Calu3 (cell line): ENCODE data around the gene FOXP1. TPM values are rescaled to one million over a fixed set of nuclear protein-coding genes. Genes with fewer than 3 reads are reported as not detected.

Source experiments
- BruUV-seq: library from RNA; stranded (reverse); fragments of 400-500 nt; replicated peaks from 2 replicates; lab custom pipeline; 2021; lab: Mats Ljungman, UMichigan
- CTCF ChIA-PET: fragments of 300-600 bp; sonication (Branson Sonifier 250); formaldehyde crosslinking; loops from one replicate; lab custom pipeline; 2022; ENCODE audit warnings: antibody characterized with exemption; lab: Charles Lee
- DNase-seq: peaks from one replicate; pipeline ENCODE4 v3.0.0; 2022
- H3K27ac Mint-ChIP-seq: one replicate; pipeline ENCODE4 v1.8.0; 2022; ENCODE audit warnings: mixed read lengths; ENCODE audit not compliant: unreplicated experiment
- H3K27me3 Mint-ChIP-seq: one replicate; pipeline ENCODE4 v1.8.0; 2022; ENCODE audit warnings: mixed read lengths; ENCODE audit not compliant: unreplicated experiment
- H3K36me3 Mint-ChIP-seq: one replicate; pipeline ENCODE4 v1.8.0; 2022; ENCODE audit warnings: mild to moderate bottlenecking, moderate library complexity, mixed read lengths; ENCODE audit not compliant: insufficient read depth, unreplicated experiment
- H3K4me1 Mint-ChIP-seq: one replicate; pipeline ENCODE4 v1.8.0; 2022; ENCODE audit warnings: mild to moderate bottlenecking, low read depth, mixed read lengths; ENCODE audit not compliant: unreplicated experiment
- H3K4me3 Mint-ChIP-seq: one replicate; pipeline ENCODE4 v1.8.0; 2022; ENCODE audit warnings: mild to moderate bottlenecking, low read depth, moderate library complexity, mixed read lengths; ENCODE audit not compliant: unreplicated experiment
- H3K9me3 Mint-ChIP-seq: one replicate; pipeline ENCODE4 v1.8.0; 2022; ENCODE audit warnings: low read depth, mixed read lengths; ENCODE audit not compliant: unreplicated experiment
- CTCF ChIP-seq: fragments of 200-600 bp; IDR thresholded peaks from one replicate; pipeline ENCODE4 v1.8.0; 2022; ENCODE audit warnings: antibody characterized with exemption; ENCODE audit not compliant: unreplicated experiment
- intact Hi-C: fragments of 100-400 bp; cut with micrococcal nuclease; formaldehyde crosslinking; loops from one replicate; pipeline ENCODE4 v1.10.0; 2022; ENCODE audit not compliant: unreplicated experiment
- total RNA-seq: library from RNA; stranded (reverse); gene quantifications from 2 replicates; pipeline ENCODE4 v1.2.3, GENCODE V29; 2022

Gene FOXP1
- total RNA-seq, 1 experiment from 2014 or later = 82.8 TPM

GRCh38 chr3:71356265-71356664, 227.3 kb downstream of the FOXP1 start:
- intact Hi-C loops = no loop called here
- no TSS peak for BruUV-seq
- no peak for DNase-seq
- Mint-ChIP-seq H3K9me3 (no peaks in the 10 kb centered on the region), H3K36me3 (no peaks in the 10 kb centered on the region), H3K4me1 (peaks cover under 1% of the 10 kb centered on the region), H3K27ac (no peak overlapping the region), H3K27me3 (no peaks in the 10 kb centered on the region), H3K4me3 (no peak overlapping the region)
- TF ChIP-seq CTCF = no peak
- CTCF ChIA-PET = no interaction called here

GRCh38 chr3:71355862-71356261, 227.7 kb downstream of the FOXP1 start:
- intact Hi-C loops = no loop called here
- Mint-ChIP-seq H3K36me3 (no peaks in the 10 kb centered on the region), H3K27ac (no peak overlapping the region), H3K4me3 (no peak overlapping the region), H3K27me3 (no peaks in the 10 kb centered on the region), H3K4me1 (no peaks in the 10 kb centered on the region), H3K9me3 (no peaks in the 10 kb centered on the region)
- CTCF ChIA-PET = no interaction called here
- no TSS peak for BruUV-seq
- TF ChIP-seq CTCF = no peak
- DNase-seq = no peak

- Mint-ChIP-seq H3K27me3 (no peaks in the 10 kb centered on the region), H3K27ac (no peak overlapping the region), H3K4me1 (no peaks in the 10 kb centered on the region), H3K4me3 (no peak overlapping the region), H3K9me3 (no peaks in the 10 kb centered on the region), H3K36me3 (no peaks in the 10 kb centered on the region)
- DNase-seq = no peak
- CTCF ChIA-PET = no interaction called here
- intact Hi-C loops = no loop called here
- no peak for TF ChIP-seq CTCF
- no TSS peak for BruUV-seq
Observed at GRCh38 chr3:71355037-71355436, 228.5 kb downstream of the FOXP1 start.

GRCh38 chr3:71351403-71352149, 232.0 kb downstream of the FOXP1 start:
- Mint-ChIP-seq H3K36me3 (no peaks in the 10 kb centered on the region), H3K4me3 (no peak overlapping the region), H3K27me3 (no peaks in the 10 kb centered on the region), H3K9me3 (no peaks in the 10 kb centered on the region), H3K4me1 (no peaks in the 10 kb centered on the region), H3K27ac (no peak overlapping the region)
- TF ChIP-seq CTCF = no peak
- DNase-seq = no peak
- intact Hi-C loops = no loop called here
- CTCF ChIA-PET = no interaction called here
- BruUV-seq = no TSS peak
